WTC11 (cell line): ENCODE data around the gene OR2G6. TPM values are rescaled to one million over a fixed set of nuclear protein-coding genes. Genes with fewer than 3 reads are reported as not detected.
"Not testable (repeated sequence)": the region's sequence is repeated elsewhere in the genome, so short reads cannot be mapped to it uniquely, and the experiment has no call there.

Source experiments
- ATAC-seq: fragments of 200-7000 bp; cut with Tn5 transposase; 2 replicates; pipeline ENCODE4 v1.10.0; 2021; ENCODE audit warnings: mild to moderate bottlenecking, moderate library complexity
- CTCF ChIA-PET: fragments of 300-600 bp; sonication (Branson Sonifier 250); formaldehyde crosslinking; loops from one replicate; lab custom pipeline; 2021; ENCODE audit warnings: antibody characterized with exemption; lab: Charles Lee
- POLR2A ChIA-PET: fragments of 350-600 bp; sonication (Branson Sonifier 250); formaldehyde crosslinking; loops from one replicate; lab custom pipeline; 2021; ENCODE audit warnings: antibody characterized with exemption; lab: Charles Lee
- DNase-seq: peaks from one replicate; pipeline ENCODE4 v3.0.0; 2021; ENCODE audit warnings: low spot score
- H3K27ac Mint-ChIP-seq: 2 replicates; pipeline ENCODE4 v1.8.0; 2021; ENCODE audit warnings: mixed read lengths
- H3K27me3 Mint-ChIP-seq: 2 replicates; pipeline ENCODE4 v1.8.0; 2021; ENCODE audit warnings: low read depth, mild to moderate bottlenecking, moderate library complexity, mixed read lengths
- H3K36me3 Mint-ChIP-seq: 2 replicates; pipeline ENCODE4 v1.8.0; 2021; ENCODE audit warnings: mixed read lengths
- H3K4me1 Mint-ChIP-seq: 2 replicates; pipeline ENCODE4 v1.8.0; 2022; ENCODE audit warnings: mixed read lengths
- H3K4me3 Mint-ChIP-seq: 2 replicates; pipeline ENCODE4 v1.8.0; 2021; ENCODE audit warnings: mild to moderate bottlenecking, moderate library complexity, mixed read lengths
- H3K9me3 Mint-ChIP-seq: 2 replicates; pipeline ENCODE4 v1.8.0; 2021; ENCODE audit warnings: mixed read lengths
- ATF1 ChIP-seq: sonication (generic); formaldehyde crosslinking; IDR thresholded peaks from 2 replicates; pipeline ENCODE4 v1.8.1; 2023; ENCODE audit warnings: mild to moderate bottlenecking, moderate library complexity, missing genetic modification reagents
- CDX4 ChIP-seq: fragments of 250-450 bp; sonication (Bioruptor Pico); IDR thresholded peaks from 2 replicates; pipeline ENCODE4 v1.9.0; 2021; ENCODE audit warnings: moderate library complexity, mild to moderate bottlenecking, inconsistent platforms, borderline replicate concordance
- ELF4 ChIP-seq: sonication (generic); formaldehyde crosslinking; IDR thresholded peaks from 2 replicates; pipeline ENCODE4 v1.8.1; 2022; ENCODE audit warnings: low read depth, mild to moderate bottlenecking, moderate library complexity, missing genetic modification reagents
- EMX1 ChIP-seq: fragments of 250-450 bp; sonication (Bioruptor Pico); IDR thresholded peaks from 2 replicates; pipeline ENCODE4 v1.8.0; 2021; ENCODE audit warnings: mild to moderate bottlenecking
- GRHL2 ChIP-seq: fragments of 250-450 bp; sonication (Bioruptor Pico); IDR thresholded peaks from 2 replicates; pipeline ENCODE4 v1.8.0; 2022; ENCODE audit warnings: mild to moderate bottlenecking, moderate library complexity; ENCODE audit not compliant: insufficient replicate concordance, severe bottlenecking
- HMGA2 ChIP-seq: fragments of 250-450 bp; sonication (Bioruptor Pico); IDR thresholded peaks from 2 replicates; pipeline ENCODE4 v1.4.0; 2021; ENCODE audit warnings: mild to moderate bottlenecking, moderate library complexity
- HMGXB4 ChIP-seq: sonication (generic); formaldehyde crosslinking; IDR thresholded peaks from 2 replicates; pipeline ENCODE4 v1.8.1; 2023; ENCODE audit warnings: mild to moderate bottlenecking, moderate library complexity, missing genetic modification reagents
- NFYB ChIP-seq: sonication (generic); formaldehyde crosslinking; conservative IDR thresholded peaks from 2 replicates; pipeline ENCODE4 v1.8.0; 2022; ENCODE audit warnings: low read depth, missing genetic modification reagents
- OVOL2 ChIP-seq: fragments of 250-450 bp; sonication (Bioruptor Pico); IDR thresholded peaks from 2 replicates; pipeline ENCODE4 v1.9.0; 2021; ENCODE audit warnings: mild to moderate bottlenecking, borderline replicate concordance
- ZNF232 ChIP-seq: sonication (generic); formaldehyde crosslinking; IDR thresholded peaks from 2 replicates; pipeline ENCODE4 v1.8.0; 2022; ENCODE audit warnings: mild to moderate bottlenecking, missing genetic modification reagents
- ZNF281 ChIP-seq: sonication (generic); formaldehyde crosslinking; IDR thresholded peaks from 2 replicates; pipeline ENCODE4 v1.8.0; 2023; ENCODE audit warnings: mild to moderate bottlenecking, missing genetic modification reagents
- ZNF671 ChIP-seq: fragments of 250-450 bp; sonication (Bioruptor Pico); IDR thresholded peaks from 2 replicates; pipeline ENCODE4 v1.8.0; 2021; ENCODE audit warnings: mild to moderate bottlenecking
- total RNA-seq: library from RNA; stranded (reverse); gene quantifications from 3 replicates; pipeline ENCODE4 v1.2.3, GENCODE V29; 2021

Gene OR2G6
- total RNA-seq, 1 experiment from 2014 or later, result not detected

GRCh38 chr1:248488289-248488688 is 19.6 kb upstream of the OR2G6 start, which contains the start of gene OR2T5:
Gene OR2T5 (plus strand): TSS chr1:248488589. CDS start chr1:248488589, 0 bp downstream.
- H3K27me3 Mint-ChIP-seq, H3K36me3 Mint-ChIP-seq, POLR2A ChIA-PET, ATAC-seq, CTCF ChIA-PET, H3K9me3 Mint-ChIP-seq, H3K4me3 Mint-ChIP-seq, H3K4me1 Mint-ChIP-seq, H3K27ac Mint-ChIP-seq, DNase-seq: not testable (repeated sequence)

GRCh38 chr1:248496661-248497060 is 11.2 kb upstream of the OR2G6 start:
- H3K27me3 Mint-ChIP-seq, H3K4me3 Mint-ChIP-seq, POLR2A ChIA-PET: not testable (repeated sequence)

GRCh38 chr1:248500305-248501035 is 7.4 kb upstream of the OR2G6 start:
- H3K27me3 Mint-ChIP-seq, H3K27ac Mint-ChIP-seq, H3K9me3 Mint-ChIP-seq, H3K36me3 Mint-ChIP-seq, DNase-seq, CTCF ChIA-PET, POLR2A ChIA-PET, H3K4me3 Mint-ChIP-seq, H3K4me1 Mint-ChIP-seq, ATAC-seq: not testable (repeated sequence)

More at GRCh38 chr1:248496661-248497060, 11.2 kb upstream of the OR2G6 start:
- ATAC-seq, H3K36me3 Mint-ChIP-seq, DNase-seq, H3K4me1 Mint-ChIP-seq, H3K27ac Mint-ChIP-seq, CTCF ChIA-PET: not testable (repeated sequence)
- peaks cover 14% of the 10 kb centered on the region for H3K9me3 Mint-ChIP-seq

GRCh38 chr1:248510217-248510616 is 2.3 kb downstream of the OR2G6 start:
- H3K36me3 Mint-ChIP-seq, DNase-seq, POLR2A ChIA-PET: not testable (repeated sequence)

GRCh38 chr1:248521856-248522255 is 14.0 kb downstream of the OR2G6 start:
- Mint-ChIP-seq H3K27me3 (peaks cover 3% of the 10 kb centered on the region; the same call in 1 of the 2 replicates), H3K9me3 (peaks cover 62% of the 10 kb centered on the region), H3K36me3 (peaks cover 46% of the 10 kb centered on the region), H3K4me3 (no peak overlapping the region), H3K27ac (no peak overlapping the region), H3K4me1 (no peaks in the 10 kb centered on the region)
- ATAC-seq (no peak), DNase-seq (no peak)
- CTCF ChIA-PET, result no interaction called here
- POLR2A ChIA-PET, result no interaction called here
- TF ChIP-seq CDX4 (CRISPR knock-in tag), result no peak
- TF ChIP-seq EMX1 (CRISPR knock-in tag), result no peak
- no peak for TF ChIP-seq GRHL2 (CRISPR knock-in tag)
- TF ChIP-seq HMGXB4 (CRISPR knock-in tag), result no peak
- TF ChIP-seq ATF1 (CRISPR knock-in tag), result no peak
- TF ChIP-seq HMGA2 (CRISPR knock-in tag), result no peak
- TF ChIP-seq NFYB (CRISPR knock-in tag), result no peak
- no peak for TF ChIP-seq ZNF671
- TF ChIP-seq ELF4 (CRISPR knock-in tag), result no peak
- TF ChIP-seq ZNF281 (CRISPR knock-in tag), result no peak
- no peak for TF ChIP-seq ZNF232
- TF ChIP-seq OVOL2 (CRISPR knock-in tag), result no peak

More at GRCh38 chr1:248510217-248510616, 2.3 kb downstream of the OR2G6 start:
- H3K4me1 Mint-ChIP-seq, CTCF ChIA-PET, ATAC-seq, H3K27me3 Mint-ChIP-seq, H3K9me3 Mint-ChIP-seq, H3K27ac Mint-ChIP-seq, H3K4me3 Mint-ChIP-seq: not testable (repeated sequence)

- H3K36me3 Mint-ChIP-seq, DNase-seq, H3K27ac Mint-ChIP-seq, H3K27me3 Mint-ChIP-seq, CTCF ChIA-PET, H3K9me3 Mint-ChIP-seq, ATAC-seq, H3K4me1 Mint-ChIP-seq, POLR2A ChIA-PET, H3K4me3 Mint-ChIP-seq: not testable (repeated sequence)
Observed at GRCh38 chr1:248537449-248537848, 29.6 kb downstream of the OR2G6 start.

GRCh38 chr1:248547383-248547782 is 39.5 kb downstream of the OR2G6 start:
- H3K36me3 Mint-ChIP-seq, result not testable (repeated sequence)

More at GRCh38 chr1:248547383-248547782, 39.5 kb downstream of the OR2G6 start:
- CTCF ChIA-PET, DNase-seq, H3K27ac Mint-ChIP-seq, H3K4me1 Mint-ChIP-seq, H3K9me3 Mint-ChIP-seq, ATAC-seq, H3K4me3 Mint-ChIP-seq, POLR2A ChIA-PET, H3K27me3 Mint-ChIP-seq: not testable (repeated sequence)
